GM23248 (cell line): ENCODE measurements around the gene TPRG1L.

Source experiments
- EZH2 ChIP-seq: fragments of 200-600 bp; sonication (generic); IDR thresholded peaks from 2 replicates; pipeline ENCODE4 v1.6.1; 2018; ENCODE audit warnings: antibody characterized with exemption, mild to moderate bottlenecking; ENCODE audit not compliant: insufficient read depth, poor library complexity, severe bottlenecking
- EZH2phosphoT487 ChIP-seq: fragments of 200-600 bp; sonication (generic); IDR thresholded peaks from 2 replicates; pipeline ENCODE4 v1.6.1; 2018; ENCODE audit warnings: antibody characterized with exemption, moderate library complexity, mild to moderate bottlenecking, low read depth; ENCODE audit not compliant: insufficient read depth

- no peak for TF ChIP-seq EZH2phosphoT487
- no peak for TF ChIP-seq EZH2
Measured at GRCh38 chr1:3634059-3634800, 9.4 kb downstream of the TPRG1L start.
